ENCODE data around the gene SIRT2. TPM values are rescaled to one million over a fixed set of nuclear protein-coding genes. Genes with fewer than 3 reads are reported as not detected.

The SIRT2 gene
- total RNA-seq: 57.0 TPM

GRCh38 chr19:38899447-38900201 is at the start of gene SIRT2, which contains the start of gene NFKBIB:
Gene SIRT2, minus strand, starts transcription at chr19:38899618. Its CDS starts 97 bp downstream, at chr19:38899521.
Gene NFKBIB, plus strand, starts transcription at chr19:38899969. Its CDS starts 64 bp downstream, at chr19:38900033.

GRCh38 chr19:38930776-38931520 is 31.5 kb upstream of the SIRT2 start, which contains the start of gene MRPS12:
Gene MRPS12, plus strand, starts transcription at chr19:38930944. Its CDS starts 351 bp downstream, at chr19:38931295.

GRCh38 chr19:38929929-38930775 is 30.7 kb upstream of the SIRT2 start, which contains the start of gene SARS2:
Gene SARS2, minus strand, starts transcription at chr19:38930763. Its CDS starts 27 bp downstream, at chr19:38930736.

GRCh38 chr19:38877781-38878574 is 21.4 kb downstream of the SIRT2 start, which contains the start of gene RINL:
Gene RINL, minus strand, starts transcription at chr19:38878275. Its CDS starts 1,533 bp downstream, at chr19:38876742.

GRCh38 chr19:38849860-38850435 is 49.5 kb downstream of the SIRT2 start, which contains the start of gene HNRNPL:
Gene HNRNPL, minus strand, starts transcription at chr19:38849986. Its CDS starts 20 bp downstream, at chr19:38849966.

Other genes starting within 250 kb of the SIRT2 start
- gene CAPN12, start 155.1 kb downstream of the SIRT2 start, total RNA-seq: 0.38 TPM
- gene LGALS7, start 126.1 kb downstream of the SIRT2 start, total RNA-seq: not detected
- gene LGALS7B, start 110.4 kb downstream of the SIRT2 start, total RNA-seq: 2.1 TPM
- gene LGALS4, start 86.7 kb downstream of the SIRT2 start, total RNA-seq: 0.55 TPM
- gene ECH1, start 67.8 kb downstream of the SIRT2 start, total RNA-seq: 40.1 TPM
- 278 TPM for gene HNRNPL, start 49.6 kb downstream of the SIRT2 start, total RNA-seq
- 3.3 TPM for gene RINL, start 21.3 kb downstream of the SIRT2 start, total RNA-seq
- gene NFKBIB, start 351 bp upstream of the SIRT2 start, total RNA-seq: 9.3 TPM
- gene CCER2, start 12.6 kb upstream of the SIRT2 start, total RNA-seq: 1.6 TPM
- gene SARS2, start 31.1 kb upstream of the SIRT2 start, total RNA-seq: 20.2 TPM
- gene MRPS12, start 31.3 kb upstream of the SIRT2 start, total RNA-seq: 16.3 TPM
- 25.0 TPM for gene FBXO17, start 76.1 kb upstream of the SIRT2 start, total RNA-seq
- gene FBXO27, start 132.9 kb upstream of the SIRT2 start, total RNA-seq: 9.3 TPM
- gene ACP7, start 184.8 kb upstream of the SIRT2 start, total RNA-seq: not detected
- 31.8 TPM for gene PAK4, start 226.2 kb upstream of the SIRT2 start, total RNA-seq

Data from camera-type eye (tissue), 1 donor.